Activated gamma-delta T cell treated with Interleukin-2 at 50 U/mL for 16 hours (primary cell): ENCODE measurements around the gene TPSD1.

Source experiments
- DNase-seq: peaks from one replicate; pipeline ENCODE4 v3.0.0-alpha.2; 2020

The TPSD1 gene

DNA sequence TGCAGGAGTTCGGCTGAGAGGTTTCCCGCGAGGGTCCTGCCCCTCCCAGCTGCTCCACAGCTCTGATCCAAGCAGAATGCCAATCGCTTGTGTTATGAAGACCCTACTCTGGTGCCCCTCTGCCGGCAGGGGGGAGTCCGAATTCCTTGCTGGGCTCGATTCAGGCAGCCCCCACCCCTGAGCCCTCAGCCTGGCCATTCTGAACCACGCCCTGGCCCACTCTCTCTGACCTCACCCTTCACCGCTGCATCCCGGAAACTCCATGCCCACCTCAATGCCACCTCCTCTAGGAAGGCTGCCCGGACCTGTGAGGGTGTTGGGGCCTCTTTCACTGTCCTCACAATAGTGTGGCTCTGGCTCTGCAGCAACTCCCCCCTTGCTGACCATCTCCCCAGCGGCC is 45.7 kb downstream of the TPSD1 start:
- no peak for DNase-seq

GRCh38 chr16:1305823-1306222 is 50.0 kb downstream of the TPSD1 start:
- DNase-seq = no peak

- DNase-seq = no peak
These were observed 50.5 kb downstream of the TPSD1 start for GRCh38 chr16:1306334-1306733.

GRCh38 chr16:1308036-1308976 is 52.4 kb downstream of the TPSD1 start:
- no peak for DNase-seq
